Measurements from ENCODE around the gene CERS4. TPM values are rescaled to one million over a fixed set of nuclear protein-coding genes. Genes with fewer than 3 reads are reported as not detected.
"Not testable (repeated sequence)": the region's sequence is repeated elsewhere in the genome, so short reads cannot be mapped to it uniquely, and the experiment has no call there.

CERS4 gene
- polyA plus RNA-seq, 6 donors from 2014 or later = 36.3 to 53.3 (median 43.7) TPM

- Mint-ChIP-seq H3K9me3 (no peaks in the 10 kb centered on the region), H3K27ac (peak overlapping the region in 1 of 6 donors; percentile 57), H3K27me3 (no peaks in the 10 kb centered on the region), H3K4me1 (peaks cover 17 to 29% (median 20%) of the 10 kb centered on the region in 3 donors), H3K36me3 (no peaks in the 10 kb centered on the region), H3K4me3 (peak overlapping the region in 1 of 8 donors; percentile 67)
- DNase-seq (no peak), ATAC-seq (ENCODE audit: low read depth in 2 of 2) (no peak)
Measured at GRCh38 chr19:8265872-8266271, 56.7 kb downstream of the CERS4 start.

- ATAC-seq (ENCODE audit: low read depth in 2 of 2) = no peak
- no peaks in the 10 kb centered on the region for H3K36me3 Mint-ChIP-seq
- H3K4me3 Mint-ChIP-seq = peak overlapping the region; percentile 81 to 95 (median 92)
- H3K9me3 Mint-ChIP-seq = no peaks in the 10 kb centered on the region
- peak overlapping the region; percentile 96 to 98 (median 98) for H3K27ac Mint-ChIP-seq
- no peaks in the 10 kb centered on the region for H3K27me3 Mint-ChIP-seq
- peaks cover 20 to 29% (median 21%) of the 10 kb centered on the region in 3 donors for H3K4me1 Mint-ChIP-seq
- DNase-seq = no peak
Measured at GRCh38 chr19:8269724-8270123, 60.6 kb downstream of the CERS4 start.

GRCh38 chr19:8276508-8276907 lies 67.3 kb downstream of the CERS4 start:
- not testable (repeated sequence) for H3K4me1 Mint-ChIP-seq, H3K36me3 Mint-ChIP-seq, H3K4me3 Mint-ChIP-seq, H3K27ac Mint-ChIP-seq, H3K9me3 Mint-ChIP-seq, DNase-seq, H3K27me3 Mint-ChIP-seq
- ATAC-seq (ENCODE audit: low read depth in 2 of 2) = peak; percentile 46 to 50

GRCh38 chr19:8291337-8291736 lies 82.2 kb downstream of the CERS4 start:
- H3K9me3 Mint-ChIP-seq, H3K4me3 Mint-ChIP-seq: not testable (repeated sequence)

DNA sequence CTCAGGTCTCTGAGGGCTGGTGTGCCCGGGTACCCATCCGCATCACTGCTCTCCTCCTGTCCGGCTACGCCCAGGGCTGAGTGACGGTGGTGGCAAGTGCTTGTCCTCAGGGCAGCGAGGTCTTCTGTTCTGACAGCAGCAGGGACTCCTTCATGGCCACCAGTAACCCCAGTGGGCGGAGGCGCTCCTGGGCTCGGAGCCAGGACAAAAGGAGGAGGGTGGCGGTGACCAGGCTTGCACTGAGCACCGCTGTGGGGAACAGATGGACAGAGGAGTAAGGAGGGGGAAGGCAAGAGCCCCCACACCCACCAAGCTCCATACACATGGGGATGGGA lies 93.2 kb downstream of the CERS4 start:
- no peaks in the 10 kb centered on the region for H3K27me3 Mint-ChIP-seq
- H3K4me1 Mint-ChIP-seq = peaks cover 5 to 13% (median 13%) of the 10 kb centered on the region in 3 donors
- no peak overlapping the region for H3K4me3 Mint-ChIP-seq
- DNase-seq (no peak), ATAC-seq (ENCODE audit: low read depth in 2 of 2) (no peak)
- H3K36me3 Mint-ChIP-seq = no peaks in the 10 kb centered on the region
- H3K27ac Mint-ChIP-seq = no peak overlapping the region
- H3K9me3 Mint-ChIP-seq = no peaks in the 10 kb centered on the region

More at GRCh38 chr19:8291337-8291736, 82.2 kb downstream of the CERS4 start:
- H3K27me3 Mint-ChIP-seq, H3K27ac Mint-ChIP-seq, H3K36me3 Mint-ChIP-seq, DNase-seq, H3K4me1 Mint-ChIP-seq: not testable (repeated sequence)
- ATAC-seq (ENCODE audit: low read depth in 2 of 2) = peak in 1 of 2 donors; percentile 49

DNA sequence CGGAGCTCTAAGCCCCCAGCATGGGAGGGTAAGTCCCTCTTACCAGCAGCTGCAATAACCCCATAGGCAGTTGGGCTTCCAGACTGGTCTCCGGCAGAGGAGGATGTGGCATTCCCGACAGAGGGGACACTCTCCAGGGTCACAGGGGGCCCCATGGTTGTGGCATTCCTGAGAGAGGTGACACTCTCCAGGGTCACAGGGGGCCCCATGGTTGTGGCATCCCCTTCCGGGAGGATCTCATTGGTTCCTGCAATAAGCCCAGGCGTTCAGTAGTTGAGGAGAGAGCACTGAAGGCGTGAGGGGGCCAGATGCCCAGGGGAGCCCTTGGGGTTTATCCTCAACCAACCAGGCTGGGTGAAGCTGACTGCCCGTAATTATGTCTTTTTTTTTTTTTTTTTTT lies 93.6 kb downstream of the CERS4 start:
- no peak for DNase-seq
- no peak overlapping the region for H3K27ac Mint-ChIP-seq

GRCh38 chr19:8304841-8305621 lies 95.9 kb downstream of the CERS4 start:
- peaks cover 19 to 32% (median 26%) of the 10 kb centered on the region in 3 donors for H3K4me1 Mint-ChIP-seq
- no peaks in the 10 kb centered on the region for H3K9me3 Mint-ChIP-seq
- peak overlapping the region in 1 of 6 donors; percentile 44 for H3K27ac Mint-ChIP-seq
- H3K4me3 Mint-ChIP-seq = peak overlapping the region in 1 of 8 donors; percentile 38
- ATAC-seq (ENCODE audit: low read depth in 2 of 2) = no peak
- DNase-seq = no peak
- no peaks in the 10 kb centered on the region for H3K27me3 Mint-ChIP-seq
- no peaks in the 10 kb centered on the region for H3K36me3 Mint-ChIP-seq

More for the DNA sequence above, 93.6 kb downstream of the CERS4 start:
- H3K9me3 Mint-ChIP-seq = no peaks in the 10 kb centered on the region
- no peak for ATAC-seq (ENCODE audit: low read depth in 2 of 2)
- no peaks in the 10 kb centered on the region for H3K36me3 Mint-ChIP-seq
- no peaks in the 10 kb centered on the region for H3K27me3 Mint-ChIP-seq
- no peak overlapping the region for H3K4me3 Mint-ChIP-seq
- peaks cover 9 to 17% (median 16%) of the 10 kb centered on the region in 3 donors for H3K4me1 Mint-ChIP-seq

DNA sequence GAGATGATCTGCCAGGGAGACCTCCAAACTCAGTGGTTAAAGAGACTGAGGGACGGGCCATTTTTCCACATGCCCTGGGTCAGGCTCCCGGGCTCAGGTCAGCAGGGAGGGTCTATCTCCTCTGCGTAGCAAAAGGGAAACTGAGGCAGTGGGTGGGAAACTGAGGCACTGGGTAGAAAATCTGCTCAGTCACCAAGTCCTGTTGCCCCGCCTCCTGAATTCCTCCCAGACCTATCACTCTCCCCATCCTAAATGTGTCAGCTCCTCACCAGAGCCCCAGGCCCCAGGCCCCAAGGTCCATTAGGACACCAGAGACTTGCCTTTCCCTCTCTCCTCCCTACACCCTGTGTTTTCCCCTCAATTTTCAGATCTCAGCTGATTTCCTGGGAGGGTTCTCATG lies 96.6 kb downstream of the CERS4 start:
- Mint-ChIP-seq H3K9me3 (no peaks in the 10 kb centered on the region), H3K4me3 (peak overlapping the region in 2 of 8 donors; percentile 47 to 92), H3K27me3 (no peaks in the 10 kb centered on the region), H3K4me1 (peaks cover 19 to 32% (median 26%) of the 10 kb centered on the region in 3 donors), H3K36me3 (no peaks in the 10 kb centered on the region), H3K27ac (peak overlapping the region in 1 of 6 donors; percentile 51)
- ATAC-seq (ENCODE audit: low read depth in 2 of 2) (no peak), DNase-seq (no peak)

DNA sequence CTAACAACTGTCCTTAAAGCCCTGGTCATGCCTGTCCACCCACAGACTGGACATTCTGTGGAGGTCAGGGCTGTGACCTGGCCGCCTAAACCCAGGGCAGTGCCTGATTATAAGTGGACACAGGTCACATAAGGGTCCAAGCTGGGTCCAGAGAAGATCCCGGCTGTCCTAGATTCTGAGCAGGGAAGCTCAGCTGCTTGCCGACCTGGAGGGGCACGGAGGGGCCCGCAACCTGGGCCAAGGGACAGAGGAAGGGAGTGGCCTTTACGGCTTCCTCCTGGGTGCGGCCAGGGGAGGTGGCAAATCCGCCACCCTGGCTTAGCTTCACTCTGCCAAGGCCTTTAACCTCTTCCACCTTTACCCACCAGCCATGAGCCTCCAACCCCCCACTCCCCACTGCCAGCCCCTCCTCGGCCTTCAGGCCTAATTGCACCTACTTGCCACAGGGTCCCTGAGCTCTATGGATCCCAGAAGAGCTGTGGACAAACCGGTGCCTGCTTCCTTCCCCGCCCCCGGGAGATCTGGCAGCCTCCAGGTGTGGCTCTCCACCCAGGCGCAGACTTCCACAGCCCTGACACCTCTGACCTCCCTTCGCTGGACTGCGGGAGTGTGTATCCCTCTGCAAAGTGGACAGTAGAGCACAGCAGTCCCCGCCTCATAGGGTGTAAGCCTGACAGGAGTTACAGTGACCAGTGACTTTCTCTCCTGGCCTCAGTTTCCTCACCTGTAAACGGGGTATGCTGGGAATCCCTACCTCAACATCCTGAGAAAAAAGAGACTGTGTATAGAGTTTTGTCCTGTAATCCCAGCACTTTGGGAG lies 97.3 kb downstream of the CERS4 start:
- no peak for ATAC-seq (ENCODE audit: low read depth in 2 of 2)
- peak overlapping the region; percentile 82 to 94 (median 92) for H3K4me3 Mint-ChIP-seq
- peak overlapping the region in 3 of 6 donors; percentile 51 to 86 (median 82) for H3K27ac Mint-ChIP-seq
- peaks cover 19 to 32% (median 26%) of the 10 kb centered on the region in 3 donors for H3K4me1 Mint-ChIP-seq
- H3K9me3 Mint-ChIP-seq = no peaks in the 10 kb centered on the region
- H3K27me3 Mint-ChIP-seq = no peaks in the 10 kb centered on the region
- H3K36me3 Mint-ChIP-seq = no peaks in the 10 kb centered on the region
- no peak for DNase-seq

DNA sequence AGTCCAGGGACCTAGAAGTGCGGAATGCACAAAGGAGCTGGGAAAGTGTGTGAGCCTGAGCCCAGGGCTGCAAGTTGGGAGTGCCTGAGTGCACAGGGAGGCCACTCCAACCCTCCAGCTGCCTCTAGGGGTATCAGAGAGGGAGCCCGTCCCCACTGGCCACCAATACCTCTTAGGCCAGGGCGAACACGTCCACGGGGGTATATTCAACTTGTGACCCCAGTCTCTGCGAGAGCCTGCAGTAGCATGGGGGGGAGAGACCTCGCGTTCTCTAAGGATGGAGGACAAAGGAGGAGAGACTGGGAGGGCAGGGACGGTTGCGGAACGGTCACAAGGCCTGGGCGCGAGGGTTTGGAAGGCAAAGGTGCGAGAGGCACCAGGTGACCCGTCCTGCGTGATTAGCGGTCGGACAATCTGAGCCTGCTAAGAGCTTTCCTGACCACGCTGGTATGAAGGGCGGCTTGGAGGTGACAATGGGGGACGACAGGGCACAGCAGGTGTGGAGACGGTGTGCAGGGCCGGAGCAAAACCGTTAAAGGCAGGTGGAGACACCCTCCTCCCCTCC lies 98.3 kb downstream of the CERS4 start:
- H3K27ac Mint-ChIP-seq = peak overlapping the region; percentile 9 to 93 (median 86)
- H3K4me3 Mint-ChIP-seq = peak overlapping the region; percentile 82 to 94 (median 92)
- no peaks in the 10 kb centered on the region for H3K27me3 Mint-ChIP-seq
- DNase-seq = no peak
- H3K4me1 Mint-ChIP-seq = peaks cover 19 to 32% (median 26%) of the 10 kb centered on the region in 3 donors
- no peaks in the 10 kb centered on the region for H3K9me3 Mint-ChIP-seq
- no peaks in the 10 kb centered on the region for H3K36me3 Mint-ChIP-seq
- no peak for ATAC-seq (ENCODE audit: low read depth in 2 of 2)

GRCh38 chr19:8307965-8308866 lies 99.0 kb downstream of the CERS4 start, which contains the start of gene CD320:
Gene CD320 (minus strand): TSS chr19:8308358. CDS start chr19:8308290, 68 bp downstream.
- Mint-ChIP-seq H3K9me3 (no peaks in the 10 kb centered on the region), H3K4me3 (peak within 1 kb of the TSS; percentile 82 to 94 (median 92)), H3K4me1 (peaks cover 19 to 32% (median 26%) of the 10 kb centered on the region in 3 donors), H3K27ac (peak within 1 kb of the TSS; percentile 9 to 93 (median 86)), H3K27me3 (no peaks in the 10 kb centered on the region), H3K36me3 (no peaks in the 10 kb centered on the region)
- DNase-seq = peak; percentile 86
- peak; percentile 89 to 94 for ATAC-seq (ENCODE audit: low read depth in 2 of 2)

DNA sequence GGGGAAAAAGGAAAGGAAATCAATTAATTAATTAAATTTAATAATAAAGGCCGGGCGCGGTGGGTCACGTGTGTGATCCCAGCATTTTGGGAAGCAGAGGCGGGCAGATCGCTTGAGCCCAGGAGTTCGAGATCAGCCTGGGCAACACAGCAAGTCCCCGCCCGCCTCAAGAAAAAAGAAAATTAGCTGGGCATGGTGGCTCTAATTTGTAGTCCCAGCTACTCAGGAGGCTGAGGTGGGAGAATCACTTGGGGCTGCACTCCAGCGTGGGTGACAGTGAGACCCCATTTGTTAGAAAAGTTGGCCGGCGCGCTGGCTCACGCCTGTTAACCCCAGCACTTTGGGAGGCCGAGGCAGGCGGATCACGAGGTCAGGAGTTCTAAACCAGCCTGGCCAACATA lies 99.7 kb downstream of the CERS4 start:
- ATAC-seq (ENCODE audit: low read depth in 2 of 2) (no peak), DNase-seq (no peak)
- peak overlapping the region; percentile 29 to 94 (median 92) for H3K4me3 Mint-ChIP-seq
- no peaks in the 10 kb centered on the region for H3K9me3 Mint-ChIP-seq
- H3K36me3 Mint-ChIP-seq = no peaks in the 10 kb centered on the region
- H3K27ac Mint-ChIP-seq = peak overlapping the region in 3 of 6 donors; percentile 9 to 90 (median 24)
- peaks cover 19 to 32% (median 26%) of the 10 kb centered on the region in 3 donors for H3K4me1 Mint-ChIP-seq
- H3K27me3 Mint-ChIP-seq = no peaks in the 10 kb centered on the region

Data from naive B cell (primary cell).